H1 (cell line): ENCODE results near the gene HSDL2. TPM values are rescaled to one million over a fixed set of nuclear protein-coding genes. Genes with fewer than 3 reads are reported as not detected.

Source experiments
- ASH2L ChIP-seq: fragments of 200-600, 300-600 bp; sonication (generic); IDR thresholded peaks from one replicate; pipeline ENCODE4 v1.7.1; 2017; ENCODE audit warnings: low read length
- BRCA1 ChIP-seq: IDR thresholded peaks from 2 replicates; pipeline ENCODE4 v1.6.1; 2012; ENCODE audit warnings: low read depth, low read length, improper control_type of control experiment
- CHD7 ChIP-seq: fragments of 300-600 bp; sonication (generic); IDR thresholded peaks from 2 replicates; pipeline ENCODE4 v1.7.1; 2012; ENCODE audit warnings: low read length, moderate library complexity, mild to moderate bottlenecking, inconsistent platforms; ENCODE audit not compliant: insufficient replicate concordance
- EGR1 ChIP-seq: IDR thresholded peaks from 2 replicates; pipeline ENCODE4 v1.6.1; 2011; ENCODE audit warnings: low read depth, low read length, borderline replicate concordance
- FOSL1 ChIP-seq: IDR thresholded peaks from 2 replicates; pipeline ENCODE4 v1.6.1; 2011; ENCODE audit warnings: mild to moderate bottlenecking, low read depth, low read length, moderate library complexity; ENCODE audit not compliant: insufficient read depth
- MAFK ChIP-seq: IDR thresholded peaks from 2 replicates; pipeline ENCODE4 v1.6.1; 2012; ENCODE audit warnings: low read depth, mild to moderate bottlenecking, improper control_type of control experiment, low read length
- NRF1 ChIP-seq: IDR thresholded peaks from 2 replicates; pipeline ENCODE4 v1.6.1; 2011; ENCODE audit warnings: mild to moderate bottlenecking, low read depth, low read length, improper control_type of control experiment
- PHF8 ChIP-seq: fragments of 200-600 bp; sonication (generic); conservative IDR thresholded peaks from 2 replicates; pipeline ENCODE4 v1.7.1; 2012; ENCODE audit warnings: low read depth, mild to moderate bottlenecking, inconsistent platforms, low read length, moderate library complexity
- SP2 ChIP-seq: IDR thresholded peaks from 2 replicates; pipeline ENCODE4 v1.6.1; 2012; ENCODE audit warnings: mild to moderate bottlenecking, low read length, inconsistent platforms
- USF2 ChIP-seq: IDR thresholded peaks from 2 replicates; pipeline ENCODE4 v1.6.1; 2011; ENCODE audit warnings: low read length, improper control_type of control experiment
- YY1 ChIP-seq: IDR thresholded peaks from 2 replicates; pipeline ENCODE4 v1.6.1; 2011; ENCODE audit warnings: low read depth, mild to moderate bottlenecking, low read length
- polyA plus RNA-seq, 7 experiments: library from polyadenylated mRNA; depleted of rRNA in 3 of 7; stranded (reverse) in 5 of 7; unstranded in 2 of 7; fragments of >200 nt in 5 of 7; fragments of 200-250 nt in 2 of 7; gene quantifications; 1 replicate in 5 of 7; 2 replicates in 1 of 7; 4 replicates in 1 of 7; pipeline versions ENCODE4 v1.2.1 to v1.2.3, GENCODE V29; 2011 to 2013; ENCODE audit warnings: missing spikeins in 2 of 7, mixed read lengths in 2 of 7
- total RNA-seq: library from RNA; stranded (reverse); fragmentation: NEBNext Ultra II Directional; extraction: Animal tissue kit (Norgen Biotek cat#: 25700); gene quantifications from 2 replicates; pipeline ENCODE4 v1.2.1, GENCODE V29; 2021

HSDL2 gene
- total and polyA plus RNA-seq, 2 of the 8 experiments (the other 6 are each of a cell fraction or from before 2014, with no cell fraction given), result 6.6 to 15.4 TPM

DNA sequence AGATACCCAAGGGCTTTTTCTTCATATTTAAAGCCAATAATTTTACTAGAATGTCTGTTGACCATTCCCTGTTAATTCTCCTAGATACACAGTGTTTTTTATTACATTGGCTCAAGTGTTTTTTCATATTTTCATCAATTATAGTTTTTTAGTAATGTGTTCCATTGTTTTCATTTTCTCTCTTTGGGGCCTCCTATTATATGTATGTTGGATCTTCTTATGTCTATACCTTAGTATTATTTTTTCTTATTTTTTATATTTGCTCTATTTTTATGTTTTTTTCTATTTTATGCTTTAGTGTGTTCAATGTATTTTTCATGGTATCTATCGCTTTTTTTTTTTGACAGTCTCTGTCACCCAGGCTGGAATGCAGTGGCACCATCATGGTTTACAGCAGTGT is 114.2 kb downstream of the HSDL2 start (continued):
- no peak for TF ChIP-seq CHD7
- TF ChIP-seq PHF8, result no peak
- no peak for TF ChIP-seq SP2
- no peak for TF ChIP-seq NRF1
- no peak for TF ChIP-seq YY1
- TF ChIP-seq USF2, result no peak
- no peak for TF ChIP-seq BRCA1
- TF ChIP-seq EGR1, result no peak
- TF ChIP-seq MAFK, result no peak
- no peak for TF ChIP-seq FOSL1
- TF ChIP-seq ASH2L, result no peak
- TF ChIP-seq, all 59 proteins: peak for 0
